Measurements from ENCODE around the gene CHST4.
A peak's percentile ranks its signal among the peaks of the same experiment; 100 is the strongest.

The CHST4 gene

GRCh38 chr16:71565812-71566700, 39.8 kb downstream of the CHST4 start:
- Histone ChIP-seq H3K36me3 (replicated peaks; ENCODE audit: insufficient read depth, low read length) (no peaks in the 10 kb centered on the region), H2AFZ (ENCODE audit: low read length) (peak overlapping the region; percentile 91), H3K4me2 (ENCODE audit: low read depth, low read length) (peak overlapping the region; percentile 94), H3K4me3 (ENCODE audit: low read length) (peak overlapping the region; percentile 56), H3K9me2 (replicated peaks; ENCODE audit: insufficient read depth, low read length) (no peaks in the 10 kb centered on the region), H3K4me1 (ENCODE audit: low read length) (peaks cover 16% of the 10 kb centered on the region), H3K9ac (ENCODE audit: low read length) (peak overlapping the region; percentile 81), H4K20me1 (ENCODE audit: insufficient read depth, low read length) (no peaks in the 10 kb centered on the region), H3K27me3 (replicated peaks; ENCODE audit: insufficient read depth, low read length) (no peaks in the 10 kb centered on the region), H3K9me3 (replicated peaks; ENCODE audit: insufficient read depth, low read length) (no peaks in the 10 kb centered on the region), H3K27ac (ENCODE audit: low read length) (peak overlapping the region; percentile 91; the same call in 1 of the 2 replicates), H3F3A (ENCODE audit: insufficient read depth, low read length) (peaks cover 30% of the 10 kb centered on the region), H3K79me2 (ENCODE audit: low read length) (no peaks in the 10 kb centered on the region)
- no peak for DNase-seq
- TF ChIP-seq EZH2phosphoT487 (IDR thresholded peaks at IDR 0.05; ENCODE audit: low read length), result no peak

GRCh38 chr16:71567931-71568330, 41.7 kb downstream of the CHST4 start:
- H3K79me2 ChIP-seq (ENCODE audit: low read length), result no peaks in the 10 kb centered on the region
- no peak overlapping the region for H3K4me3 ChIP-seq (ENCODE audit: low read length)
- peaks cover 30% of the 10 kb centered on the region for H3F3A ChIP-seq (ENCODE audit: insufficient read depth, low read length)
- no peak overlapping the region for H3K9ac ChIP-seq (ENCODE audit: low read length)
- no peaks in the 10 kb centered on the region for H3K9me3 ChIP-seq (replicated peaks; ENCODE audit: insufficient read depth, low read length)
- H3K27me3 ChIP-seq (replicated peaks; ENCODE audit: insufficient read depth, low read length), result no peaks in the 10 kb centered on the region
- H3K36me3 ChIP-seq (replicated peaks; ENCODE audit: insufficient read depth, low read length), result no peaks in the 10 kb centered on the region
- H3K9me2 ChIP-seq (replicated peaks; ENCODE audit: insufficient read depth, low read length), result no peaks in the 10 kb centered on the region
- H3K4me1 ChIP-seq (ENCODE audit: low read length), result peaks cover 16% of the 10 kb centered on the region
- DNase-seq, result no peak
- no peaks in the 10 kb centered on the region for H4K20me1 ChIP-seq (ENCODE audit: insufficient read depth, low read length)
- no peak overlapping the region for H3K4me2 ChIP-seq (ENCODE audit: low read depth, low read length)
- no peak overlapping the region for H3K27ac ChIP-seq (ENCODE audit: low read length)
- no peak overlapping the region for H2AFZ ChIP-seq (ENCODE audit: low read length)
- TF ChIP-seq, protein P1, sequence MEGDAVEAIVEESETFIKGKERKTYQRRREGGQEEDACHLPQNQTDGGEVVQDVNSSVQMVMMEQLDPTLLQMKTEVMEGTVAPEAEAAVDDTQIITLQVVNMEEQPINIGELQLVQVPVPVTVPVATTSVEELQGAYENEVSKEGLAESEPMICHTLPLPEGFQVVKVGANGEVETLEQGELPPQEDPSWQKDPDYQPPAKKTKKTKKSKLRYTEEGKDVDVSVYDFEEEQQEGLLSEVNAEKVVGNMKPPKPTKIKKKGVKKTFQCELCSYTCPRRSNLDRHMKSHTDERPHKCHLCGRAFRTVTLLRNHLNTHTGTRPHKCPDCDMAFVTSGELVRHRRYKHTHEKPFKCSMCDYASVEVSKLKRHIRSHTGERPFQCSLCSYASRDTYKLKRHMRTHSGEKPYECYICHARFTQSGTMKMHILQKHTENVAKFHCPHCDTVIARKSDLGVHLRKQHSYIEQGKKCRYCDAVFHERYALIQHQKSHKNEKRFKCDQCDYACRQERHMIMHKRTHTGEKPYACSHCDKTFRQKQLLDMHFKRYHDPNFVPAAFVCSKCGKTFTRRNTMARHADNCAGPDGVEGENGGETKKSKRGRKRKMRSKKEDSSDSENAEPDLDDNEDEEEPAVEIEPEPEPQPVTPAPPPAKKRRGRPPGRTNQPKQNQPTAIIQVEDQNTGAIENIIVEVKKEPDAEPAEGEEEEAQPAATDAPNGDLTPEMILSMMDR (IDR thresholded peaks at IDR 0.05; ENCODE audit: low read length), result no peak
- TF ChIP-seq EZH2phosphoT487 (IDR thresholded peaks at IDR 0.05; ENCODE audit: low read length) (no peak), EZH2 (optimal IDR thresholded peaks at IDR 0.05; ENCODE audit: low read depth, low read length) (no peak)

DNA sequence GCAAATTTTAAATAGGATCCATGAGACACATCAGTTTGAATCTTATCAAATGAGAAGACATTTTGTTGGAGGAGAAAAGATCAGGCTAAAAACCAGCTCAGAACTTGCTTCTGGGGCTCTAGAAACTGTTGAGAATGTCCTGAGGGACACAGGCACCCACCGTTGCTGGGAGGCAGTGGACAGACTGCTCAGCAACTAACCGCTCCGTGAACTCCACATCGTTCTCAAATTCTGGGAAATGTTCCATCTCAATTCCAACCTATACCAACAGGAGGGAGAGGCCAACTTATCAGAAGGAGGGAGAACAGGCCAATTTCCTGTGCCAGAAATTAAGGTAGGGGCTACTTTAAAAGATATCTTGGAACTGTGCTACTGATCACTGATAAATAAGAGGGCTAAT, 42.3 kb downstream of the CHST4 start:
- H3K9me3 ChIP-seq (replicated peaks; ENCODE audit: insufficient read depth, low read length), result no peaks in the 10 kb centered on the region
- no peak overlapping the region for H3K9ac ChIP-seq (ENCODE audit: low read length)
- TF ChIP-seq EZH2phosphoT487 (IDR thresholded peaks at IDR 0.05; ENCODE audit: low read length) (no peak), EZH2 (optimal IDR thresholded peaks at IDR 0.05; ENCODE audit: low read depth, low read length) (no peak)
- TF ChIP-seq, protein P1 (IDR thresholded peaks at IDR 0.05; ENCODE audit: low read length), result no peak
- no peaks in the 10 kb centered on the region for H3K36me3 ChIP-seq (replicated peaks; ENCODE audit: insufficient read depth, low read length)
- no peak overlapping the region for H3K4me2 ChIP-seq (ENCODE audit: low read depth, low read length)
- H3K9me2 ChIP-seq (replicated peaks; ENCODE audit: insufficient read depth, low read length), result no peaks in the 10 kb centered on the region
- H2AFZ ChIP-seq (ENCODE audit: low read length), result no peak overlapping the region
- H3K27me3 ChIP-seq (replicated peaks; ENCODE audit: insufficient read depth, low read length), result no peaks in the 10 kb centered on the region
- DNase-seq, result no peak
- H3F3A ChIP-seq (ENCODE audit: insufficient read depth, low read length), result peaks cover 30% of the 10 kb centered on the region
- no peaks in the 10 kb centered on the region for H3K79me2 ChIP-seq (ENCODE audit: low read length)
- H3K4me1 ChIP-seq (ENCODE audit: low read length), result peaks cover 16% of the 10 kb centered on the region
- H3K4me3 ChIP-seq (ENCODE audit: low read length), result no peak overlapping the region
- H4K20me1 ChIP-seq (ENCODE audit: insufficient read depth, low read length), result no peaks in the 10 kb centered on the region
- H3K27ac ChIP-seq (ENCODE audit: low read length), result no peak overlapping the region

DNA sequence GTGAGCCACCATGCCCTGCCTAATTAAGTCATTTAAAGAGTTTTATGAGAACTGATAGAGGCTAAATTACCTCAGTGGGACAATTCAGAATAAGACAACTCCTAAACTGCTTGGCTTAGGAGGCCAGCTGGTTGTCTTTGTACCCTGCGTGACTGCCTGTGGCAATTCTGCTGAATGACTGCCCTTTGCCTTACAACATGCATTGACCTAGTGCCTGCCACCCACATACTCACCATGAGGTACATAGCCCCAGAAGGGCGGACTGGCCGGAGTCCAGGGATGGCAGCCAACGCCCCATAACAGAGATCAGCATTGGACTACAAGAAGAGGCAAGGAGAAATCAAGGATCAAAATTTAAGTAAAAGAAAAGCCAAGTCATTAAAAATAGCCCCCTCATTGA, 43.4 kb downstream of the CHST4 start:
- Histone ChIP-seq H3K36me3 (replicated peaks; ENCODE audit: insufficient read depth, low read length) (no peaks in the 10 kb centered on the region), H3K4me1 (ENCODE audit: low read length) (peaks cover 9% of the 10 kb centered on the region), H2AFZ (ENCODE audit: low read length) (no peak overlapping the region), H3F3A (ENCODE audit: insufficient read depth, low read length) (peaks cover 20% of the 10 kb centered on the region), H3K4me3 (ENCODE audit: low read length) (no peak overlapping the region), H3K9ac (ENCODE audit: low read length) (no peak overlapping the region), H3K27me3 (replicated peaks; ENCODE audit: insufficient read depth, low read length) (no peaks in the 10 kb centered on the region), H3K27ac (ENCODE audit: low read length) (no peak overlapping the region), H3K9me3 (replicated peaks; ENCODE audit: insufficient read depth, low read length) (no peaks in the 10 kb centered on the region), H3K4me2 (ENCODE audit: low read depth, low read length) (no peak overlapping the region), H3K79me2 (ENCODE audit: low read length) (no peaks in the 10 kb centered on the region), H3K9me2 (replicated peaks; ENCODE audit: insufficient read depth, low read length) (no peaks in the 10 kb centered on the region), H4K20me1 (ENCODE audit: insufficient read depth, low read length) (no peaks in the 10 kb centered on the region)
- no peak for TF ChIP-seq EZH2 (optimal IDR thresholded peaks at IDR 0.05; ENCODE audit: low read depth, low read length)
- TF ChIP-seq EZH2phosphoT487 (IDR thresholded peaks at IDR 0.05; ENCODE audit: low read length), result no peak
- TF ChIP-seq, protein P1 (IDR thresholded peaks at IDR 0.05; ENCODE audit: low read length), result no peak
- DNase-seq, result no peak

Data from MM.1S (cell line).